Lower leg skin (tissue), 4 donors: Measurements from ENCODE around the gene BUB1. TPM values are rescaled to one million over a fixed set of nuclear protein-coding genes. Genes with fewer than 3 reads are reported as not detected.
"Not testable (repeated sequence)": the region's sequence is repeated elsewhere in the genome, so short reads cannot be mapped to it uniquely, and the experiment has no call there.

Source experiments
- DNase-seq, 2 donors: peaks; one replicate each; pipeline ENCODE4 v3.0.0-alpha.2; 2019; ENCODE audit warnings: low spot score in 2 of 2
- H3K4me3 ChIP-seq: fragments of 200-600 bp; sonication (generic); 2 replicates; pipeline ENCODE4 v1.5.1; 2017; ENCODE audit warnings: mild to moderate bottlenecking, low read depth; ENCODE audit not compliant: poor library complexity, severe bottlenecking
- CTCF ChIP-seq, 3 donors: fragments of 450-650 bp; IDR thresholded peaks; one replicate each; pipeline ENCODE4 v1.5.1; 2016; ENCODE audit warnings: antibody characterized with exemption in 3 of 3, mild to moderate bottlenecking in 3 of 3, moderate library complexity in 2 of 3
- POLR2A ChIP-seq, 2 donors: fragments of 450-650 bp; IDR thresholded peaks; one replicate each; pipeline ENCODE4 v1.6.1; 2016 to 2017; ENCODE audit warnings: antibody characterized with exemption in 2 of 2, mild to moderate bottlenecking in 1 of 2, moderate library complexity in 1 of 2
- WGBS, 2 donors: methylation state at CpG; one replicate each; pipeline ENCODE4 v1.1.5; 2018; 5-methylcytosine and 5-hydroxymethylcytosine counted together
- intact Hi-C: fragments of 100-400 bp; cut with DNase I; formaldehyde crosslinking; loops from one replicate; pipeline ENCODE4 v1.15.0; 2023; ENCODE audit warnings: low total_unique reads
- total RNA-seq, 4 donors: library from RNA; depleted of rRNA; stranded (reverse); fragments of >200 nt; gene quantifications; one replicate each; pipeline ENCODE4 v1.1.0, GENCODE V29; 2016

Gene BUB1
- total RNA-seq, 4 donors from 2014 or later = 1.9 to 3.9 (median 3.0) TPM

GRCh38 chr2:110713513-110714362, 35.9 kb upstream of the BUB1 start:
- 80 to 82% methylated on average over 6 of the region's 6 CpGs for WGBS, 2 donors
- no peak for DNase-seq
- H3K4me3 ChIP-seq = no peak overlapping the region
- TF ChIP-seq POLR2A (IDR thresholded peaks at IDR 0.05) = no peak
- TF ChIP-seq CTCF (IDR thresholded peaks at IDR 0.05) = no peak
- intact Hi-C loops = no loop called here

DNA sequence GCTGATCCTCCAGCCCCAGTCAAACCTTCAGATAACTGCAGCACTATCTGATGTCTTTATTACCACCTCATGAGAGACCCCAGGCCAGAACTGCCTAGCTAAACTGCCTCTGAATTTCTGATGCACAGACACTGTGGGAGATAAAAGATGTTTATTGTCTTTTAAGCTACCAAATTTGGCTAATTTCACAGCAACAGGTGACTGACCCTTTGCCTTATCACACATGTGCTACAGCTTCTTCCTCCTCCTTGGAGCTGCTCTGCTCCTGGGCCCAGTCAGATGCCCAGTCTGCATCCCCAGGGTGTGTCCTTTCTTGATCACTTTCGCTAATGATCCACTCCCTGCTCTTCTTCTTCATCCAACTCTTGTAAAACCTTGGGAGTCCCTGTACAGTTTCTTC, 34.9 kb upstream of the BUB1 start:
- 87 to 98% methylated on average over 1 of the region's 1 CpG for WGBS, 2 donors
- intact Hi-C loops = no loop called here
- TF ChIP-seq CTCF (IDR thresholded peaks at IDR 0.05) = no peak
- no peak for TF ChIP-seq POLR2A (IDR thresholded peaks at IDR 0.05)
- H3K4me3 ChIP-seq = no peak overlapping the region
- no peak for DNase-seq

GRCh38 chr2:110708455-110708854, 30.6 kb upstream of the BUB1 start:
- intact Hi-C loops = no loop called here
- TF ChIP-seq CTCF (IDR thresholded peaks at IDR 0.05) (no peak), POLR2A (IDR thresholded peaks at IDR 0.05) (no peak)
- no peak overlapping the region for H3K4me3 ChIP-seq
- 27 to 32% methylated on average over 1 of the region's 1 CpG for WGBS, 2 donors
- DNase-seq = no peak

GRCh38 chr2:110707386-110707965, 29.6 kb upstream of the BUB1 start:
- no peak for DNase-seq
- intact Hi-C loops = no loop called here
- H3K4me3 ChIP-seq = no peak overlapping the region
- WGBS, 2 donors = 63 to 69% methylated on average over 1 of the region's 1 CpG
- no peak for TF ChIP-seq CTCF (IDR thresholded peaks at IDR 0.05)
- no peak for TF ChIP-seq POLR2A (IDR thresholded peaks at IDR 0.05)

DNA sequence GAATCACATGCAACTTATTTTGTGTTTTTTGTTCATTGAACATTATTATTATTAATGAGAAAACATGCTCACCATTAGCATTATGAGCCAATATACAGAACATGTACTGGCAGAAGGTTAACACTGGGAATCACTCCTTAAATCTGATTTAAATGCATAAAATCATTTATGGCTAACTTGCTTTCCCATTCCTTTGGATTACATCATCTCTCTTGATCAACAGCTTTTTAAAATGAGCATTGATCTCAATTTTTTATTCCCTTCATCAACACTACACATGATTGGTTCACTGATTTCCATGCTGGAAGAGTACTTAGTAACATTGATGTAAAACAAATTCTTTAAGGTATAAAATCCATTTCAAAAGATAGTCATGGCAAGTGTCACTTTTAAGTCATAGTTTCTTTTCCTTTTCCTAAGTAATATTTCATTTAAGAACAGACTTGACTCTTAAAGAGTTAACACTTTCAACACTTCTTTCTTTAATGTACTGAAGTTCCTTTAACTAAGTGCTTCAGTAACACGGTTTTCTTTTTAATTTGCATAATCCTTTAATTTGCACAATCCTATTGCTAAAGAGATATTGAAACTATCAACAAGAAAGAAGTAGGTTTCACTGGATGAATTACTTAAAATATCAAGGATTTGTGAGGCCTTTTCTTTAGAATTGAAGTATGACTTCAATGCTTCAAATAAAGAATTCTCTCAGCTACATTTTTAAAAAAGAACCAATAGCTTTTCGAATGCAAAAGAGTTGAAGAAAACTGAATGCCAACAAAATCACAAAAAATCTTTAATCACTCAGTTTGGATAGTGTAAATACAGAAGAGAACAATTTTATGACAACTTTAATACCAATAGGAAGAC, 24.9 kb upstream of the BUB1 start:
- no peak for DNase-seq
- no peak for TF ChIP-seq CTCF (IDR thresholded peaks at IDR 0.05)
- no peak for TF ChIP-seq POLR2A (IDR thresholded peaks at IDR 0.05)
- H3K4me3 ChIP-seq = no peak overlapping the region
- WGBS, 2 donors = 47 to 51% methylated on average over 2 of the region's 2 CpGs
- intact Hi-C loops = no loop called here

DNA sequence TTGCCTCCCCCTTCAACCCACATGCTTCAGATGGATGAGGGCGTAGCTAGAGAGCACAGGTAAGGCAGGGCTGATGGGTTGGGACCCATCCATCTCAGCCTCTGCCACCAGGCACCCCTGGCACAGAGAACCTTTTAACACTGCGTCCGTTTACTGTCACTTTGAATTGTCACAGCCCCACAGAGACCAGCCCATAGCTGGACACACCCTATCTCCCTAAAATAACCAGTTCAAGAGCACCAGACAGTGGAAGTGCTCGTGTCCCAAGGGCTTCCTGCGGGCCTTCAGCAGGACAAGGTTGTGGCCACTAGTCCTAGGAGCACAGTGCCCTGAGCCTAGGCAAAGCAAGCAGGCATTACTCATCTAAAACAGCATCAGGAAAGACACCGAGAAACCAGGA, 20.4 kb upstream of the BUB1 start:
- H3K4me3 ChIP-seq, intact Hi-C loops, DNase-seq: not testable (repeated sequence)
- WGBS, 2 donors = no CpG with 5 or more reads among the region's 6 CpGs

GRCh38 chr2:110695146-110695898, 17.5 kb upstream of the BUB1 start:
- DNase-seq, H3K4me3 ChIP-seq, intact Hi-C loops: not testable (repeated sequence)
- WGBS, 2 donors = 42 to 47% methylated on average over 5 of the region's 5 CpGs
